ENCODE data around the gene TOP2B.

TOP2B gene

DNA sequence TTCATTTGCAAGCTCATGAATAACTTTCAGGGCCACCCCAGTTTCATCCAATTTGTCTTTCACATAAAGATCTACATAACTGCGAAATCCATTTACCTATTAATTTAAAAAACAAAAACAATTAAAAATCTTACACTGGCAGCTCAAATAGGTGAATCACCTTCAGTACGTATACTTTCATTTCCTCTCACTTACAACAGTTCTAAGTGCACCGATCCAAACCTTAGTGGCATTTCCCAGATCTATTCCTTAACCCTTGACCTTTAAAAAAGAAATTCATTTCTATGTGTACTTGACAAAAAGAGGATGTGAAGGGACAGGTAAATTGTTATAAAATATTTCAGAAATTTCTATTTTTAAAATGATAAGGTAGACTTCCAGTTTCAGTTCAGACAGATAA lies 30.8 kb downstream of the TOP2B start:
- ChIA-PET POLR2A (no interaction called here), CTCF (no interaction called here)
- TF ChIP-seq ELF4 (IDR thresholded peaks at IDR 0.05) (no peak), SP1 (IDR thresholded peaks at IDR 0.05) (no peak), SUZ12 (IDR thresholded peaks at IDR 0.05) (no peak), NFRKB (IDR thresholded peaks at IDR 0.05) (no peak), LEF1 (IDR thresholded peaks at IDR 0.05; ENCODE audit: borderline replicate concordance) (no peak), ARNT (IDR thresholded peaks at IDR 0.05) (no peak), CTBP1 (IDR thresholded peaks at IDR 0.05; ENCODE audit: borderline replicate concordance) (no peak), ZNF384 (IDR thresholded peaks at IDR 0.05) (no peak), HDGF (IDR thresholded peaks at IDR 0.05; ENCODE audit: borderline replicate concordance) (no peak), L3MBTL2 (conservative IDR thresholded peaks at IDR 0.05) (no peak), FOXK2 (IDR thresholded peaks at IDR 0.05) (no peak), FOXM1 (IDR thresholded peaks at IDR 0.05; ENCODE audit: borderline replicate concordance) (no peak), FOXA1 (IDR thresholded peaks at IDR 0.05) (no peak), TARDBP (IDR thresholded peaks at IDR 0.05) (no peak), BHLHE40 (IDR thresholded peaks at IDR 0.05; ENCODE audit: borderline replicate concordance) (no peak)
- TF ChIP-seq, protein P1, sequence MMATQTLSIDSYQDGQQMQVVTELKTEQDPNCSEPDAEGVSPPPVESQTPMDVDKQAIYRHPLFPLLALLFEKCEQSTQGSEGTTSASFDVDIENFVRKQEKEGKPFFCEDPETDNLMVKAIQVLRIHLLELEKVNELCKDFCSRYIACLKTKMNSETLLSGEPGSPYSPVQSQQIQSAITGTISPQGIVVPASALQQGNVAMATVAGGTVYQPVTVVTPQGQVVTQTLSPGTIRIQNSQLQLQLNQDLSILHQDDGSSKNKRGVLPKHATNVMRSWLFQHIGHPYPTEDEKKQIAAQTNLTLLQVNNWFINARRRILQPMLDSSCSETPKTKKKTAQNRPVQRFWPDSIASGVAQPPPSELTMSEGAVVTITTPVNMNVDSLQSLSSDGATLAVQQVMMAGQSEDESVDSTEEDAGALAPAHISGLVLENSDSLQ (IDR thresholded peaks at IDR 0.05), result no peak
- DNase-seq (ENCODE audit: extremely low spot score), result no peak

DNA sequence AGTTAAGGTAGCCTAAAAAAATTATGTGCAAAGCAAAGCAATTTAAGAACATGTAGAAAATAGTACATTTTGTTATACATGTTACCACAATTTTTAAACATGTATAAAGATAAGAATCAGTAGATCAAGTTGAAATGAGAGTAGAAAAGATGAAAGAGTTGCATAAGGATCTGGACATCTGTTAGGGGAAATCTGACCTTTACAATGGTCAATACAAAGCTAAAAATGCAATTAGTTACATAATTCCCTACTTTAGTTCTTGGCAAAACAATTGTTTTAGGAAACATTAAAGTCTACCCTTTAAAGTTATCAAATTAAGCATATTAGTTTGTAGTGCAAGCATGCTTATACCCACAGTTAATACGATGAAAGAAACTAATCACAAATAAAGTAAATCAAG lies 32.7 kb downstream of the TOP2B start:
- TF ChIP-seq BHLHE40 (IDR thresholded peaks at IDR 0.05; ENCODE audit: borderline replicate concordance) (no peak), CTBP1 (IDR thresholded peaks at IDR 0.05; ENCODE audit: borderline replicate concordance) (no peak)
- POLR2A ChIA-PET, result no interaction called here
- CTCF ChIA-PET, result no interaction called here
- no peak for DNase-seq (ENCODE audit: extremely low spot score)

DNA sequence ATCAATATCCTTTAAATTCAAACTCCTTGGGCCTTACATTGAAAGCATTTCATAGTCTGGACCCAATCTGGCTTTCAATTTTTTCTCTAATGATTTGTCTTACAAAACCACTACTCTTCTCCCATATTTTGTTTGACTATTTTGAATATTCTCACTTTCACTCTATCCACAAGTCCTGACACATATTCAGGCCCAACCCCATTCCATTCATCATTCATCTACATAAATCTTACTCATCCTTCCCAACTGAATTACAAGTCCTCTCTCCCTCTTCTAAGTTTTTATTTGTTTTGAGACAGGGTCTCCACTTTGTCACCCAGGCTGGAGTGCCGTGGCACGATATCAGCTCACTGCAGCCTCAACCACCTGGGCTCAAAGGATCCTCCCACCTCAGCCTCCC lies 43.6 kb downstream of the TOP2B start:
- DNase-seq (ENCODE audit: extremely low spot score), result no peak
- ChIA-PET CTCF (no interaction called here), POLR2A (no interaction called here)
- TF ChIP-seq FOXK2 (IDR thresholded peaks at IDR 0.05), result no peak

DNA sequence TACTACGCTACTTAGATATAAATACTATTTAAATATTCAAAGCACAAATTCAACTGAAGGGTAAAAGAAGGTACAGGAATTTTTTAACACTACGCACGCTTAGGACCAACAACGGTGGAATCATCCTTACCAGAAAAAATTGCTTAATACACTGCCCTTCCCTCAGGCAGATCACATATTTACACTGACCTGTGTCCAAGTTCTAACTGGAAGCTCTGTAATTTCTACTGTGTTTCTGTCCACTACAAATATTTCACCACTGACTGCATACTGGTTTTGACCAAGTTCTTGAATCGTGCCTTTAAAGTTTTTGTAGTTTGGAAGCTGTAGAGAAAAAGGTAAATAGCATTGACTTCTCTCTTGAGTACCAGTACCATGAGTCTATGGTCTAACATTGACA lies 44.2 kb downstream of the TOP2B start:
- CTCF ChIA-PET, result no interaction called here
- POLR2A ChIA-PET, result no interaction called here
- DNase-seq (ENCODE audit: extremely low spot score), result no peak
- TF ChIP-seq L3MBTL2 (conservative IDR thresholded peaks at IDR 0.05) (no peak), FOXM1 (IDR thresholded peaks at IDR 0.05; ENCODE audit: borderline replicate concordance) (no peak), CTBP1 (IDR thresholded peaks at IDR 0.05; ENCODE audit: borderline replicate concordance) (no peak), SP1 (IDR thresholded peaks at IDR 0.05) (no peak), NFRKB (IDR thresholded peaks at IDR 0.05) (no peak), FOXK2 (IDR thresholded peaks at IDR 0.05) (no peak), SUZ12 (IDR thresholded peaks at IDR 0.05) (no peak), HDGF (IDR thresholded peaks at IDR 0.05; ENCODE audit: borderline replicate concordance) (no peak)

DNA sequence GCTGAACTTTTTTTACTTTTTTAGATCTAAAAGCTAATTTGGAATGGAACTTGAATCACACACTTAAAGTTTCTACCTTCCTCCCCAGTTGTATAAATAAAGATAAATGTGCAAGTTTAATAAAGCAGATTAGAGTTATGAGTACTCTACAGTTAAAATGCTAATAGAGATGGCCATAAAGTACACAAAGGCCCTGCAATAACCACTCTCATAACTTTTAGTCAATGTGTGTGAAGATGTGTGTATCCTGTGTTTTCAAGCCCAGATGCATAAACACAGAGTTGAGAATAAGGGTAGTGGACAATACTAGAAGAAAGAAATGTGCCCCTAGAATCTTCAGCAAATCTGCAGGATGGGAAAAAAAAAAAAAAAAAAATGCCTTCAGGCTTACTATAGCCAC lies 45.3 kb downstream of the TOP2B start:
- CTCF ChIA-PET, result no interaction called here

DNA sequence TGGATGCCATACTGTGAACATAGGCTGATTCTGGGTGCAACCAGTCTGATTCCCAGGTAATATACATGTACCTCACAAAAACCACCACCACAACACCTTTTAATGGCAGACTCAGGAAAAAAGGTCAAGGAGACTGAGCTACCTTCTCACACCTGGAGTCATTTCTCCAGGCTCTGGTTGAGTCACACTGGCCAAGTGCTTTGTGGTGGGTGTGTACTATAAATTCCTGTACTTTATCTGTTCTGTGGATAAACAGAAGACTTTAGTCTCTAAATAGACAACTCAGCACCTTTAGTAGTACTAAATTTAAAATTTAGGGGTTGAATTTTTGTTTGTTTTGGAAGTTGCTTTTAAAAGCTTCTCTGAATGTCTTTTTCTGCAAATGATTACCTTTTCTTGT lies 46.7 kb downstream of the TOP2B start:
- POLR2A ChIA-PET, result no interaction called here

More for the DNA sequence above, 45.3 kb downstream of the TOP2B start:
- POLR2A ChIA-PET, result no interaction called here
- DNase-seq (ENCODE audit: extremely low spot score), result no peak
- TF ChIP-seq BHLHE40 (IDR thresholded peaks at IDR 0.05; ENCODE audit: borderline replicate concordance), result no peak
- no peak for TF ChIP-seq CTBP1 (IDR thresholded peaks at IDR 0.05; ENCODE audit: borderline replicate concordance)
- TF ChIP-seq NFRKB (IDR thresholded peaks at IDR 0.05), result no peak
- no peak for TF ChIP-seq TARDBP (IDR thresholded peaks at IDR 0.05)
- no peak for TF ChIP-seq FOXK2 (IDR thresholded peaks at IDR 0.05)
- TF ChIP-seq SP1 (IDR thresholded peaks at IDR 0.05), result no peak
- no peak for TF ChIP-seq L3MBTL2 (conservative IDR thresholded peaks at IDR 0.05)
- TF ChIP-seq FOXA1 (IDR thresholded peaks at IDR 0.05), result no peak

DNA sequence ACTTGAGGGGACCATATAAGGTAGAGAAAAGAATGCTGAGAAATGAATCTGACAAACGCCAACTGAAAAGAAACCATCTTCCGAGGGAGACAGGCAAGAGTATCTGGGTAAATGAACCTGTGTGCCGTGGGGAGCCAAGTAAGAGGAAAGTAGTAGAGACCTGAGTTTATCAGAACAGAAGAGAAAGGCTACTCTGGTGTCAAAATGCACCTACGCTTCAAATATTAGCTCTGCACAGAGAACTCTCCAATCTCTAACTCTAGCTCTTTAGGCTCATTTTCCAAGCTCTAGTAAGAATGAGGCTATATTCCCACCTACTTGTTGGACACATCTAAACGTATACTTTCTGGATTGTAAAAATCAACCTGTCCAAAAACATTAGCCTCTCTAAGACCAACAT lies 53.5 kb downstream of the TOP2B start:
- no peak for DNase-seq (ENCODE audit: extremely low spot score)
- TF ChIP-seq SUZ12 (IDR thresholded peaks at IDR 0.05) (no peak), FOXK2 (IDR thresholded peaks at IDR 0.05) (no peak), LEF1 (IDR thresholded peaks at IDR 0.05; ENCODE audit: borderline replicate concordance) (no peak), SP1 (IDR thresholded peaks at IDR 0.05) (no peak), ARNT (IDR thresholded peaks at IDR 0.05) (no peak), BHLHE40 (IDR thresholded peaks at IDR 0.05; ENCODE audit: borderline replicate concordance) (no peak), CTBP1 (IDR thresholded peaks at IDR 0.05; ENCODE audit: borderline replicate concordance) (no peak)
- TF ChIP-seq, protein P1 (IDR thresholded peaks at IDR 0.05), result no peak
- ChIA-PET CTCF (no interaction called here), POLR2A (no interaction called here)

More for the DNA sequence above, 46.7 kb downstream of the TOP2B start:
- no peak for DNase-seq (ENCODE audit: extremely low spot score)
- CTCF ChIA-PET, result no interaction called here
- no peak for TF ChIP-seq ARNT (IDR thresholded peaks at IDR 0.05)
- no peak for TF ChIP-seq FOXA1 (IDR thresholded peaks at IDR 0.05)
- no peak for TF ChIP-seq SUZ12 (IDR thresholded peaks at IDR 0.05)
- TF ChIP-seq FOXM1 (IDR thresholded peaks at IDR 0.05; ENCODE audit: borderline replicate concordance), result no peak
- TF ChIP-seq LEF1 (IDR thresholded peaks at IDR 0.05; ENCODE audit: borderline replicate concordance), result no peak
- no peak for TF ChIP-seq ELF4 (IDR thresholded peaks at IDR 0.05)

DNA sequence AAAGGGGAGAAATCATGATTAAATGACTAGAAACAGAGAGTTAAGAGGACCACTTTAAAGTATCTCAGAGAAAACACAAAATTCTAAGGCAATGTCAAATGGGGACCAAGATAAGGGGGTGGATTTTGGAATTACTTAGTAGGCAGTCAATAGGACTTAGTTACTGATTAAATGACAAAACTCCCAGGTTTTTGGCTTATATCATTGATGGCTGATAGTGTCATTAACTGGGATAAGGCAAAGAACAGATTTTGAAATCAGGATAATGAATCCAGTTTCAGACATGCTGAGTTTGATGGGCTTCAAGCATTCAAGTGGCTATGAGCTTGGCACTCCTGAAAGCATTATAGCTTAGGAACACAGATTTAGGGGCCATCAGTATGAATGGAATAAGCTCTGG lies 53.9 kb downstream of the TOP2B start:
- no peak for DNase-seq (ENCODE audit: extremely low spot score)
- ChIA-PET CTCF (no interaction called here), POLR2A (no interaction called here)
- TF ChIP-seq ELF4 (IDR thresholded peaks at IDR 0.05), result no peak
- no peak for TF ChIP-seq FOXK2 (IDR thresholded peaks at IDR 0.05)
- TF ChIP-seq BHLHE40 (IDR thresholded peaks at IDR 0.05; ENCODE audit: borderline replicate concordance), result no peak
- TF ChIP-seq HDGF (IDR thresholded peaks at IDR 0.05; ENCODE audit: borderline replicate concordance), result no peak
- no peak for TF ChIP-seq FOXM1 (IDR thresholded peaks at IDR 0.05; ENCODE audit: borderline replicate concordance)
- TF ChIP-seq NFRKB (IDR thresholded peaks at IDR 0.05), result no peak
- no peak for TF ChIP-seq FOXA1 (IDR thresholded peaks at IDR 0.05)
- no peak for TF ChIP-seq SP1 (IDR thresholded peaks at IDR 0.05)
- TF ChIP-seq, protein P1 (IDR thresholded peaks at IDR 0.05), result no peak
- TF ChIP-seq LEF1 (IDR thresholded peaks at IDR 0.05; ENCODE audit: borderline replicate concordance), result no peak
